Upper lobe of left lung (tissue), 6 donors: ENCODE data around the gene PPP6R2. TPM values are rescaled to one million over a fixed set of nuclear protein-coding genes. Genes with fewer than 3 reads are reported as not detected.

Experiments used
- ATAC-seq, 2 donors: fragments of 200-7000 bp; cut with Tn5 transposase; one replicate each; pipeline ENCODE4 v1.9.1; 2022; ENCODE audit warnings: mild to moderate bottlenecking in 2 of 2, moderate library complexity in 2 of 2; ENCODE audit not compliant: low FRiP score in 2 of 2
- DNase-seq, 2 donors: peaks; one replicate each; pipeline ENCODE4 v3.0.0-alpha.2; 2019 to 2020
- H3K27ac ChIP-seq, 4 donors: fragments of 200-600 bp; sonication (generic); one replicate each; pipeline ENCODE4 v1.5.1; 2016 to 2019
- H3K27me3 ChIP-seq, 4 donors: fragments of 200-600 bp; sonication (generic); one replicate each; pipeline ENCODE4 v1.5.1; 2017 to 2019
- H3K36me3 ChIP-seq, 4 donors: fragments of 200-600 bp; sonication (generic); one replicate each; pipeline ENCODE4 v1.5.1; 2016 to 2019
- H3K4me1 ChIP-seq, 4 donors: fragments of 200-600 bp; sonication (generic); one replicate each; pipeline ENCODE4 v1.5.1; 2018 to 2019
- H3K4me3 ChIP-seq, 4 donors: fragments of 200-600 bp; sonication (generic); one replicate each; pipeline ENCODE4 v1.5.1; 2017 to 2019; ENCODE audit warnings: mild to moderate bottlenecking in 2 of 4, moderate library complexity in 1 of 4
- H3K9me3 ChIP-seq, 4 donors: fragments of 200-600 bp; sonication (generic); one replicate each; pipeline ENCODE4 v1.5.1; 2018 to 2019
- EP300 ChIP-seq, 4 donors: sonication (generic); formaldehyde crosslinking; IDR thresholded peaks; one replicate each; pipeline ENCODE4 v1.5.1; 2017; ENCODE audit warnings: antibody characterized with exemption in 4 of 4, control low read depth in 2 of 4
- POLR2A ChIP-seq, 4 donors: fragments of 450-650 bp; IDR thresholded peaks; one replicate each; pipeline ENCODE4 v1.5.1; 2016 to 2017; ENCODE audit warnings: antibody characterized with exemption in 4 of 4, mild to moderate bottlenecking in 2 of 4
- POLR2AphosphoS5 ChIP-seq, 2 donors: sonication (generic); formaldehyde crosslinking; IDR thresholded peaks; one replicate each; pipeline ENCODE4 v1.5.1; 2017; ENCODE audit warnings: antibody characterized with exemption in 2 of 2
- WGBS, 2 donors: methylation state at CpG; one replicate each; pipeline ENCODE4 v1.1.5; 2017 to 2018; 5-methylcytosine and 5-hydroxymethylcytosine counted together
- total RNA-seq, 6 donors: library from RNA; depleted of rRNA in 4 of 6; stranded (reverse); fragments of >200 nt in 4 of 6; gene quantifications; one replicate each; pipeline versions ENCODE4 v1.1.0 to v1.2.1, GENCODE V29; 2016 to 2021
- TF ChIP-seq, protein P1 (sequence below), 6 experiments: fragments of 450-650 bp in 4 of 6; fragments of 200-600 bp in 2 of 6; sonication (generic) in 2 of 6; IDR thresholded peaks; one replicate each; pipeline ENCODE4 v1.5.1; 2016 to 2019; ENCODE audit warnings: antibody characterized with exemption in 6 of 6
- donor health status: DM: no; HTN: no; CAD: no; lungs with moderate emphysema.
- donor health status: DM: no; HTN: yes; CAD: no; lungs with severe emphysema.

Gene PPP6R2
- total RNA-seq, 6 donors from 2014 or later, result 53.0 to 264 (median 63.8) TPM

DNA sequence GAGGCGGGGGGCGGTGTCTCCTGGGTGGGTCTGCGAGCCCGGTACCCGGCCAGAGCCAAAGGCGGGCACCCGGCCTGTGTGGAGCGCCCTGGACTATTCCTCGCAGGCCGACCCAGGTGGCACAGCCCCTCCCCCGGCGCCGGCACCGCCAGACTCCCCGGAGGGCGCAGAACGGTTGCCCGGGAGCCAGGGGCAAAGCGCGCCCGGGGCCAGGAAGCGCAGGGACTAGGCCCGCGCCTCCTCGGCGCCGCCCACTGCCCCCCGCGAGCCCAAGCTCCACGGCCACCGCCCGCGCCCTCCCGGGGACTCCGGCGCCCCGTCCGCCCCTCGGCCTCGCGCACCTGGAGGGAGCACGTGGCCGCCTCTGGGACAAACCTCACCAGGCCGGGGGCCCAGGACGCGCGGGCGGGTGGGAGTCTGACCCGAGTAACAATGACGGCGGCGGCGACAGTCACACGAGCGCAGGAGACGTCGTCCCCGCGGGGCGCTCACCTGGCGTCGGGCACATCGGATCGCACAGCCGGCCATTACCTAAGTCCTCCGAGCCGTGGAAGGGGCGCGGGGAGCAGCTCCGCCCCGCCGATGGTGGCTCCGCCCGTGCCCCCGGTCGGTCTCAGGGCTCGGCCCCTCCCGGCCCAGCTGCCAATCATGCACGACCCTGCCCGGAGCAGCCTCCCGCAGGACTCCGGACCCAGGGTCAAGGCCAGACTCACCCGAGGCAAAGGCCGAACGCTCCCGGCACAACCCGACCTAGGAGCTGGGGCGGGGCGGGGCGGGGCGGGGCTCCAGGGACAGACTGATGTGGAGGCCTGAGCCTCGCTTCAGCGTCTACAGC is 43.1 kb upstream of the PPP6R2 start:
- H3K36me3 ChIP-seq, result peaks cover 0 to 3% (median 0%) of the 10 kb centered on the region in 4 donors
- ATAC-seq (no peak), DNase-seq (peak in 1 of 2 donors; percentile 87)
- no peaks in the 10 kb centered on the region for H3K27me3 ChIP-seq
- TF ChIP-seq POLR2AphosphoS5 (IDR thresholded peaks at IDR 0.05) (no peak), POLR2A (IDR thresholded peaks at IDR 0.05) (no peak), EP300 (IDR thresholded peaks at IDR 0.05) (no peak)
- TF ChIP-seq, protein P1, sequence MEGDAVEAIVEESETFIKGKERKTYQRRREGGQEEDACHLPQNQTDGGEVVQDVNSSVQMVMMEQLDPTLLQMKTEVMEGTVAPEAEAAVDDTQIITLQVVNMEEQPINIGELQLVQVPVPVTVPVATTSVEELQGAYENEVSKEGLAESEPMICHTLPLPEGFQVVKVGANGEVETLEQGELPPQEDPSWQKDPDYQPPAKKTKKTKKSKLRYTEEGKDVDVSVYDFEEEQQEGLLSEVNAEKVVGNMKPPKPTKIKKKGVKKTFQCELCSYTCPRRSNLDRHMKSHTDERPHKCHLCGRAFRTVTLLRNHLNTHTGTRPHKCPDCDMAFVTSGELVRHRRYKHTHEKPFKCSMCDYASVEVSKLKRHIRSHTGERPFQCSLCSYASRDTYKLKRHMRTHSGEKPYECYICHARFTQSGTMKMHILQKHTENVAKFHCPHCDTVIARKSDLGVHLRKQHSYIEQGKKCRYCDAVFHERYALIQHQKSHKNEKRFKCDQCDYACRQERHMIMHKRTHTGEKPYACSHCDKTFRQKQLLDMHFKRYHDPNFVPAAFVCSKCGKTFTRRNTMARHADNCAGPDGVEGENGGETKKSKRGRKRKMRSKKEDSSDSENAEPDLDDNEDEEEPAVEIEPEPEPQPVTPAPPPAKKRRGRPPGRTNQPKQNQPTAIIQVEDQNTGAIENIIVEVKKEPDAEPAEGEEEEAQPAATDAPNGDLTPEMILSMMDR (IDR thresholded peaks at IDR 0.05), result no peak
- peaks cover 86 to 92% (median 88%) of the 10 kb centered on the region in 4 donors for H3K4me1 ChIP-seq
- peak overlapping the region; percentile 21 to 46 (median 40) for H3K4me3 ChIP-seq
- H3K27ac ChIP-seq, result peak overlapping the region; percentile 58 to 94 (median 88)
- no peaks in the 10 kb centered on the region for H3K9me3 ChIP-seq
- WGBS, 2 donors, result 46 to 53% methylated on average over 30 to 46 of the region's 93 CpGs

DNA sequence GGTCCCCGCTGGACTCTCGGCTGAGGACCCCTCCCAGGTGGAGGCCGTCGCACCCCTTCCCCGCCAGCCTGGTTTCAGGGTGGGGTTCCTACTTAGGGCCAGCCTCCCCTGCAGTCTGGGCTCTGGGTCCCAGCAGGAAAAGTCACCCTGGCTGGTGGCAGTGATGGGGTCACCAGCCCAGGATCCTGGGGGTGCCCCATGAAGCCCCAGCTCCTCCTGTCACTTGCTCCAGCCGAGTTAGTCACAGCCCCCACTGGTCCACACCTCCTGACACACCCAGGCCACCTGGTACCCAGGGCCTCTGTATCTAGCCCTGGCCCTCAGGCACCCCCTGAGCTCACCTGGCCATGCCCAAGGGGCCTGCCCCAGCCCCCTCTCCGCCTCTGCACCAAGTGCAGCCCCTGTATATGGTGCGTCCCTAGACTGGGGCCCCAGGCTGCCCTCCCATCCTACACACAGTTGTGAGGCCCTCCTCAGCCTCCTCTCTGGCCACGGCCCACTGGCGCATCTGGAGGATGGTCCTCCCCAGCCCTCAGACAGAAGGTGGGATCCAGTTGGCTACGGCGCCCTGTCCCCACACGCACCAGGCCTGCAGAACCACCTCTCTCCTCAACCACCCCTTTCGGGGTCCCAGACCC is 42.4 kb upstream of the PPP6R2 start:
- ATAC-seq, result no peak
- peak overlapping the region in 3 of 4 donors; percentile 94 to 95 (median 94) for H3K27ac ChIP-seq
- 76 to 85% methylated on average over 4 to 14 of the region's 14 CpGs for WGBS, 2 donors
- H3K9me3 ChIP-seq, result no peaks in the 10 kb centered on the region
- peak in 1 of 2 donors; percentile 55 for DNase-seq
- no peaks in the 10 kb centered on the region for H3K27me3 ChIP-seq
- H3K4me1 ChIP-seq, result peaks cover 93 to 97% (median 93%) of the 10 kb centered on the region in 4 donors
- peak overlapping the region in 2 of 4 donors; percentile 43 to 46 for H3K4me3 ChIP-seq
- TF ChIP-seq POLR2A (IDR thresholded peaks at IDR 0.05) (no peak), POLR2AphosphoS5 (IDR thresholded peaks at IDR 0.05) (no peak), EP300 (IDR thresholded peaks at IDR 0.05) (no peak)
- TF ChIP-seq, protein P1 (IDR thresholded peaks at IDR 0.05), result no peak
- peaks cover 0 to 3% (median 0%) of the 10 kb centered on the region in 4 donors for H3K36me3 ChIP-seq

DNA sequence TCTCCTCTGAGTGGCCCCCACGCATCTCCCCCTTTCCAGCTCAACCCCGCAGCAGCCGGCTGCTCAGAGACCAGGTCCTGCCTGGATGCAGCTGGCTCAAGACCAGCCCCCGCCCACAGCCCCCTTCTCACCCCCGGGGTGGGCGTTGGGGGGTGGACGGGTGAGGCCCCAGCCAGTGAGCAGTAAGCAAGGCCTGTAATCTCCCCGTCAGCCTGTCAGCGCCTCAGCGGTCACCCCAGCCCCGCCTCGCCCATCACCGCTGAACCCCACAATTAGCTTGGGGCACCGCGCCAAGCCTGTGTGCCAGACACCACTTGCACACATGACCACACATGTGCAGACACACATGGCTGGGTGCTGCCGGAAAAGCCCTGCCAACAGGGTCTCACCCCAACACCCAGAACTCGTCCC is 41.5 kb upstream of the PPP6R2 start:
- H3K27me3 ChIP-seq, result no peaks in the 10 kb centered on the region
- H3K4me1 ChIP-seq, result peaks cover 90 to 100% (median 97%) of the 10 kb centered on the region in 4 donors
- no peak for ATAC-seq
- 49 to 57% methylated on average over 2 to 16 of the region's 17 CpGs for WGBS, 2 donors
- DNase-seq, result peak in 1 of 2 donors; percentile 79
- TF ChIP-seq EP300 (IDR thresholded peaks at IDR 0.05) (no peak), POLR2AphosphoS5 (IDR thresholded peaks at IDR 0.05) (no peak), POLR2A (IDR thresholded peaks at IDR 0.05) (no peak)
- TF ChIP-seq, protein P1 (IDR thresholded peaks at IDR 0.05), result no peak
- H3K36me3 ChIP-seq, result peaks cover 0 to 3% (median 0%) of the 10 kb centered on the region in 4 donors
- no peaks in the 10 kb centered on the region for H3K9me3 ChIP-seq
- H3K4me3 ChIP-seq, result peak overlapping the region in 1 of 4 donors; percentile 16
- H3K27ac ChIP-seq, result peak overlapping the region; percentile 84 to 95 (median 94)

DNA sequence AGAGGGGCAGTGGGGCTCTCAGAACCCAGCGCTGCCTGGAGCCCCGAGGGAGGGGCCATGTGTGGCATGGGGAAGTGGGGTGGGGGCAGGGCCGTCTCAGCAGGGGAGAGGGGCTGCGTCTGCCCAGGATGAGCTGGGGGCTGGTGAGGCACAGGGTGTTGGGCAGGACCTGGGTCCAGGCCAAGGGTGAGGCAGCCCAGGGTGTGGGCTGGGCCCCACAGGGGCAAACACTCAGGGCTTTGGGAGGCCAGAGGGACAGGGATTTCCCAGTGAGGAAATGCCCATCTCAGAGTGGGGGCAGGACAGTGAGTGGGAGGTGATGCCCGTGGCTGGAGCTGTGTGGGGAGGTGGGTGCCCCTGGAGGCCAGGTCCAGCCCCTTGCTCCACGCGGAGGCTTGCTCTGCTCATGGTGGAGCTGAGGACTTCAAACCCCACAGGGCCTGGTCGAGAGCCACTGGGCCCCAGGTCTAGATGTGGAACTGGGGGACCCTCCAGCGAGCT is 41.0 kb upstream of the PPP6R2 start:
- WGBS, 2 donors, result 25 to 53% methylated on average over 3 to 7 of the region's 9 CpGs
- ATAC-seq (peak in 1 of 2 donors; percentile 35), DNase-seq (peak; percentile 70 to 78)
- peak overlapping the region in 1 of 4 donors; percentile 16 for H3K4me3 ChIP-seq
- peak overlapping the region; percentile 84 to 95 (median 94) for H3K27ac ChIP-seq
- peaks cover 85 to 97% (median 91%) of the 10 kb centered on the region in 4 donors for H3K4me1 ChIP-seq
- no peaks in the 10 kb centered on the region for H3K27me3 ChIP-seq
- peaks cover 0 to 3% (median 0%) of the 10 kb centered on the region in 4 donors for H3K36me3 ChIP-seq
- TF ChIP-seq, protein P1 (IDR thresholded peaks at IDR 0.05), result no peak
- TF ChIP-seq POLR2A (IDR thresholded peaks at IDR 0.05) (peak in 1 of 4 donors; percentile 17), POLR2AphosphoS5 (IDR thresholded peaks at IDR 0.05) (peak in 1 of 2 donors; percentile 9), EP300 (IDR thresholded peaks at IDR 0.05) (peak in 1 of 4 donors; percentile 32)
- H3K9me3 ChIP-seq, result no peaks in the 10 kb centered on the region
